ENCODE measurements around the gene TMEFF1.

TMEFF1 gene

DNA sequence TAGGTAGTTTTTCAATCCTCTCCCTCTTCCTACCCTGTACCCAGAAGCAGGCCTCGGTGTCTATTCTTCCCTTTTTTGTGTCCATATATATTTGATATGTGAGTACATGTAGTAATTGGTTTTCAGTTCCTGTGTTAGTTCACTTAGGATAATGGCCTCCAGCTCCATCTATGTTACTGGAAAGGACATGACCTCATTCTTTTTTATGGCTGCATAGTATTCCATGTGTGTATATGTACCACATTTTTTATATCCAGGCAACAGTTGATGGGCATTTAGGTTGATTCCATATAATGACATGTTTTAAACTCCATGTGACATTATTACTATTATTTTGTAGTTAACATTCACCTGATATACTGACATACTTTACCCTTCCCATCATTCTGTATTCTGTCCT is 154.0 kb downstream of the TMEFF1 start:
- Histone ChIP-seq H3K9me3 (ENCODE audit: control insufficient read depth, insufficient read depth, low read length) (no peaks in the 10 kb centered on the region), H3K9ac (ENCODE audit: low read depth, low read length) (no peak overlapping the region), H3K27ac (ENCODE audit: low read depth, low read length) (no peak overlapping the region), H3K4me1 (ENCODE audit: control insufficient read depth, insufficient read depth, low read length) (no peaks in the 10 kb centered on the region), H3K4me3 (ENCODE audit: low read depth, low read length) (no peak overlapping the region), H3K27me3 (ENCODE audit: control insufficient read depth, insufficient read depth, low read length) (no peaks in the 10 kb centered on the region), H3K36me3 (ENCODE audit: control insufficient read depth, insufficient read depth, low read length) (no peaks in the 10 kb centered on the region)

Measured in HUES48 (cell line).